Epithelial cell of proximal tubule (primary cell): ENCODE measurements around the gene TAGLN2. TPM values are rescaled to one million over a fixed set of nuclear protein-coding genes. Genes with fewer than 3 reads are reported as not detected.

Source experiments
- DNase-seq: peaks from one replicate; pipeline ENCODE4 v3.0.0-alpha.2; 2011; ENCODE audit warnings: low read depth
- H3K4me3 ChIP-seq: 2 replicates; pipeline ENCODE4 v1.5.1; 2011; ENCODE audit warnings: low read depth, mild to moderate bottlenecking, low read length
- total RNA-seq: library from RNA; depleted of rRNA; stranded (reverse); fragments of >200 nt; gene quantifications from 2 replicates; pipeline ENCODE4 v1.2.3, GENCODE V29; 2015
- TF ChIP-seq, protein P1 (sequence below): conservative IDR thresholded peaks from 2 replicates; pipeline ENCODE4 v1.5.1; 2012; ENCODE audit warnings: low read depth, mild to moderate bottlenecking, low read length

The TAGLN2 gene
- total RNA-seq, 1 donor from 2014 or later = 584 TPM

DNA sequence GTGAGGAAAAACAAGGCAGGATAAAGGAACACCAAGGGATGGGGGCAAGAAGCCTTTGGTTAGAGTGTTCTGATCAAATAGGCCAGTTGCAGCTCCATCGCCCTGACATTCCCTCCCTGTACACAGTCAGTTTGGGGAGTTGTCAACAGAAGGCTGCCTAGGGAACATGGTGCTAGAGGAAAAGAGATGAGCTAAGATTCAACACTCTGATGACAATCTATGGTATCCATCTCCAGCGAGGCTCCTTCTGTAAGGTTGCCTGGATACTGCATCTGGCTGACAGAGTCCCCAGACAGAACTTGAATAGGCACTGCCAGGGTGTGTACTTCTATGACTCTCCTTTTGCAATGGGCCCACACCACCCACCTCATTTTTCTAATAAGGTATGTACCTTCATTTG, 40.0 kb upstream of the TAGLN2 start:
- TF ChIP-seq, protein P1, sequence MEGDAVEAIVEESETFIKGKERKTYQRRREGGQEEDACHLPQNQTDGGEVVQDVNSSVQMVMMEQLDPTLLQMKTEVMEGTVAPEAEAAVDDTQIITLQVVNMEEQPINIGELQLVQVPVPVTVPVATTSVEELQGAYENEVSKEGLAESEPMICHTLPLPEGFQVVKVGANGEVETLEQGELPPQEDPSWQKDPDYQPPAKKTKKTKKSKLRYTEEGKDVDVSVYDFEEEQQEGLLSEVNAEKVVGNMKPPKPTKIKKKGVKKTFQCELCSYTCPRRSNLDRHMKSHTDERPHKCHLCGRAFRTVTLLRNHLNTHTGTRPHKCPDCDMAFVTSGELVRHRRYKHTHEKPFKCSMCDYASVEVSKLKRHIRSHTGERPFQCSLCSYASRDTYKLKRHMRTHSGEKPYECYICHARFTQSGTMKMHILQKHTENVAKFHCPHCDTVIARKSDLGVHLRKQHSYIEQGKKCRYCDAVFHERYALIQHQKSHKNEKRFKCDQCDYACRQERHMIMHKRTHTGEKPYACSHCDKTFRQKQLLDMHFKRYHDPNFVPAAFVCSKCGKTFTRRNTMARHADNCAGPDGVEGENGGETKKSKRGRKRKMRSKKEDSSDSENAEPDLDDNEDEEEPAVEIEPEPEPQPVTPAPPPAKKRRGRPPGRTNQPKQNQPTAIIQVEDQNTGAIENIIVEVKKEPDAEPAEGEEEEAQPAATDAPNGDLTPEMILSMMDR = no peak
- no peak for DNase-seq
- no peak overlapping the region for H3K4me3 ChIP-seq

DNA sequence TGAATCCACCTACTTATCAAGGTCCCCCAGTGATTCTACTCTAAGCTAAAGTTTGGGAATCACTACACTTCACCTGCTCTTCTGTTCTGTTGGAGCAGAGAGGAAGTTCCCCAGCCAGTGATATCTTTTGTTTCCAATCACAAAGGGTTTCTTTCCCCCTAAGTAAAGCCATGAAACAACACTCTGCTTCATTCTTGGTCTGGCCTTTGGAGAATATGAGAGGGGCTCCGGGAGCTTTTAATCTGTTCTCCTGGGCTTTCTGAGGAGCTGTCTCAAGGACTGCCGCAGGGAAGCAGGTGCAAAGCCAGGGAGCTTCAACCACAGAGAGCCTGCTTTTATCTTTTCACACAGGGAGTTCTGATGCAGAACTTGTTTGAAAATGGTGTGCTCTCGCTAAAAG, 38.8 kb upstream of the TAGLN2 start:
- H3K4me3 ChIP-seq = no peak overlapping the region
- DNase-seq = no peak
- TF ChIP-seq, protein P1 = no peak

DNA sequence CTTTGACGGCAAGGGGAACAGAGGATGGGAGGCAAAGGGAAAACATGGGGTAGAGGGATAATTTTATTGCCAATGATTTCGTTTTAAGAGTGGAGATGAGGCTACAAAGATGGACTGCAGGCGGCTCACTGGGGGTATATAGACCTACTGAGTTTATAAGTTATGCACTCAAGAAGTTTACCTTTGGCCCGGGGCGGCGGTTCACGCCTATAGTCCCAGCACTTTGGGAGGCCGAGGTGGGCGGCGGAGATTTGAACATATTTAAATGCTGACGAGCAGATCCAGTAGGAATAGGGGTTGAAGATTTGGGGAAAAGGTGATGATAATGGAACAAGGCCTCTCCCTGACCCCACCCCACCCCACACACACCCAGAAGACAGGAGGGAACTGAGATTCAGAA, 36.9 kb upstream of the TAGLN2 start:
- no peak overlapping the region for H3K4me3 ChIP-seq
- DNase-seq = no peak
- TF ChIP-seq, protein P1 = no peak

DNA sequence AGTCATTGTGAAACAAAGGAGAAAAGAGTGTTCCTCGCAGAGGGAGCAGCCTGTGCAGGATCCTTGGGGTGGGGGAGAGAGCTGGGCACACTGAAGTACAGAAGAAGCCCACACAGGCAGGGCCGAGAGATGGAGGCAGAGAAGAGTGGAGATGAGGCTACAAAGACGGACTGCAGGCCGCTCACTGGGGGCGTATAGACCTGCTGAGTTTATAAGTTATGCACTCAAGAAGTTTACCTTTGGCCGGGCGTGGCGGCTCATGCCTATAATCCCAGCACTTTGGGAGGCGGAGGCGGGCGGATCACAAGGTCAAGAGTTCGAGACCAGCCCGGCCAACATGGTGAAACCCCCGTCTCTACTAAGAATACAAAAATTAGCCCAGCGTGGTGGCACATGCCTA, 36.3 kb upstream of the TAGLN2 start:
- no peak for DNase-seq
- no peak overlapping the region for H3K4me3 ChIP-seq
- TF ChIP-seq, protein P1 = no peak

DNA sequence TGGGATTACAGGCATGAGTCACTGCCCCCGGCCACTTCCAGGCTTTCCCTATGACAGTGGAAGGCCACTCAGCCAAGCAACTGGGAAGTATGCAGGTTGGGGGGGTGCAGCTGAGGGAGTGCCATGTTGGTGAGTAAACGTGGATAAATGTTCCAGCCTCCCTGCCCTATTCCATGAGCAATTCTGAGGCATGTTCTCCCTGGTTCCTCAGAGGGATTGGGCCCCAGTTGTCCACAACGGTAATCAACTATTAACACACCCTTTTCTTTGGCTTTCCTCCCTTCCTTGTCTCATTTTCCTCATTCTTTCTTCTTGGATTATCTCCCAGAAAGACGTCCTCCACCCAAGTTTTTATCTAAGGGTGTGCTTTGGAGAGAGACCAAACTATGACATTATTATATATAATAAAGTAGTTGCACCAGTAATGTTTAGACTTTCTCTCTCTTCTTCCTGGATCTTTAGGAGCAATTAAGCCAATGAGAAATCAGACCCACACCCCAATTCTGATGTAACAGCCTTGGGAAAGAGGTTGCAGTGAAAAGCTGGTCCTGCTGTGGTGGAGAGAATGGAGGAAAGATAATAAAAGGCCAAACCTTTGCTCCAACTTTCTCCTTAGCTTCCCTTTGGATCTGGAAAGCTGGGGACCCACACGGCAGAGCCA, 35.5 kb upstream of the TAGLN2 start:
- DNase-seq = no peak
- no peak overlapping the region for H3K4me3 ChIP-seq
- TF ChIP-seq, protein P1 = no peak

DNA sequence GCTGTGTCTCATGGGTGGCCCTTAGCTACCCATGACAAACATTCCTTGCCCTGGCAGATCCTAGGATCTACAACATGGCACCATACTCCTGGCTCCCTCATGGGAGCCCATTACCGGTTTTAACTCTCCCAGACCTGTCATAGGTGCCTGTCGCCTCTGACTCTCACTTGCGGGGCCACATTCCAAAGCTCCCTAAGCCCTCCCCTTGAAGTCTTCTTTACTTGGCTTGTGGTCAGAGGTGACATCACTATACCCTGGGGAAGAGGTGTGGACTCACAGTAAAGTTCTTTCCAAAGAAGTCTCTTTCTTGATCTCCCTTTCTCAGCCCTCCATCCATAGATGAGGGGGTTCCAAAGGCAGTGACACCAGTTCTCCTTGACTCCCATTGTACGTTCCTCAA, 34.1 kb upstream of the TAGLN2 start:
- no peak overlapping the region for H3K4me3 ChIP-seq
- TF ChIP-seq, protein P1 = no peak
- DNase-seq = no peak

DNA sequence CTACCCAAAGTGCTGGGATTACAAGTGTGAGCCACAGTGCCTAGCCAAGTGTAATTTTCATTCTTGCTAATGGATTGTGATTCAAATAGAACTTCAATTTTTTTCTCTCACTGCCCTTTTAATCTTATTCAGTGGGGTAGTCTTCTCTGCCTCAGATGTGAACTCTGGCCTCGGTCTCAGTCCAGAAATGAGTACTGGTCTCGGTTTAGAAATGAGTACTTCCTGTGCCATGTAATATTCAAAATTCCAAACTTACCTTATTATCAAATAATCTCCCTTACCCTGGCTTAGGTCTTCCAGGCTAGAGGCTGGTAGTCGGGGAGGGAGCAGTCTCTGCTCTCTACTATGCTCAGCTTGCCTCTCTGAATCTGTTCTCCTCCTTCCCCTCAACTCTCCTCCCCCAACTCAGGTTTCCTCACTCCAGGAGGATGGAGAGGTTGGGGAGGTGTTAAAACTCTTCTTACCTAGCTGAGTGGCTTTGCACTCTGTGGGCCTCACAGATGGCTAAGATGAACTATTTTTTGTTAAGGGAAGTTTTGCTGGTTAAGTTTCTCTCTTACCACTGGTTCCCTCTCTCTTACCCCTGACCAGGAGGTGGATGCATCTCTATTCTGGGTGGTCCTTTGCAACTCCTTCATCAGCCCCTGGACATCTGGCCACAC, 33.5 kb upstream of the TAGLN2 start:
- no peak overlapping the region for H3K4me3 ChIP-seq
- DNase-seq = no peak
- TF ChIP-seq, protein P1 = no peak
